Measurements from ENCODE around the gene CHST2. TPM values are rescaled to one million over a fixed set of nuclear protein-coding genes. Genes with fewer than 3 reads are reported as not detected.

CHST2 gene
- total RNA-seq, 1 donor from 2014 or later, result 6.4 TPM

GRCh38 chr3:143172062-143172794, 52.7 kb downstream of the CHST2 start:
- no peak for DNase-seq
- H3K36me3 Mint-ChIP-seq (ENCODE audit: low read depth), result peaks cover 12% of the 10 kb centered on the region
- peak overlapping the region; percentile 64 for H3K27ac Mint-ChIP-seq
- intact Hi-C loops (cut with micrococcal nuclease), result no loop called here
- no peaks in the 10 kb centered on the region for H3K27me3 Mint-ChIP-seq
- H3K4me3 Mint-ChIP-seq, result peak overlapping the region; percentile 15
- H3K4me1 Mint-ChIP-seq, result peaks cover 52% of the 10 kb centered on the region
- peaks cover 26% of the 10 kb centered on the region for H3K9me3 Mint-ChIP-seq

GRCh38 chr3:143172795-143173145, 53.2 kb downstream of the CHST2 start:
- Mint-ChIP-seq H3K27me3 (no peaks in the 10 kb centered on the region), H3K27ac (no peak overlapping the region), H3K4me3 (no peak overlapping the region), H3K36me3 (ENCODE audit: low read depth) (peaks cover 12% of the 10 kb centered on the region), H3K9me3 (peaks cover 26% of the 10 kb centered on the region), H3K4me1 (peaks cover 53% of the 10 kb centered on the region)
- intact Hi-C loops (cut with micrococcal nuclease), result no loop called here
- DNase-seq, result no peak

GRCh38 chr3:143173242-143173641, 53.7 kb downstream of the CHST2 start:
- Mint-ChIP-seq H3K27me3 (no peaks in the 10 kb centered on the region), H3K27ac (no peak overlapping the region), H3K4me1 (peaks cover 52% of the 10 kb centered on the region), H3K9me3 (peaks cover 26% of the 10 kb centered on the region), H3K36me3 (ENCODE audit: low read depth) (peaks cover 12% of the 10 kb centered on the region), H3K4me3 (no peak overlapping the region)
- DNase-seq, result no peak
- intact Hi-C loops (cut with micrococcal nuclease), result no loop called here

Other genes starting within 250 kb of the CHST2 start
- 0.28 and 0.33 TPM in 2 replicates for gene PCOLCE2, start 230.7 kb upstream of the CHST2 start, total RNA-seq
- gene PAQR9, start 156.1 kb upstream of the CHST2 start, total RNA-seq, result not detected in 2 replicates
- gene U2SURP, start 118.2 kb upstream of the CHST2 start, total RNA-seq, result 189 and 212 TPM in 2 replicates